ENCODE data around the gene CTNND2. TPM values are rescaled to one million over a fixed set of nuclear protein-coding genes. Genes with fewer than 3 reads are reported as not detected.

CTNND2 gene
- total and polyA plus RNA-seq, 10 of the 15 experiments (the other 5 are each of a cell fraction or from before 2014, with no cell fraction given), result 0.02 to 0.16 (median 0.04) TPM; not detected in 7

DNA sequence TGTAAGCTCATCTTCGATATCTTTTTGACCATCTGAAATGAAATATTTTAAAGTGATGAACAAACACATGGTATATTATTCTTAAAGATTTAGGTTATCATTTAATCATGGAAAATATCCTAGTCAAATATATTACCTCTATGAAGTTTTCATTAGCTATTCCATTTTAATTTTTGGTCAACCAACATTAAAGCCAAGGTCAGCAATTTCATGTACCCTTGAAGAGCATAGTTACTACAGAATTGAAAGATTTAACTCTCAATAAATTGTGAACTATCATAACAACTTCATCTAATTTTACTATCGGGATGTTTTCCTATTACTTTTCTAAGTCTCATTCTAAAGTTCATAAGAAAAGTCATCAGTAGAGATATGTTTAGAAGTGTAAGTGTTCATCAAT lies 492.6 kb downstream of the CTNND2 start:
- POLR2A ChIA-PET, result no interaction called here
- WGBS (ENCODE audit: insufficient coverage, insufficient replicate concordance, low lambda C conversion rate, missing lambda C conversion rate), result 47% methylated on average over 2 of the region's 2 CpGs

More for the DNA sequence above, 492.6 kb downstream of the CTNND2 start:
- H3K4me1 ChIP-seq (ENCODE audit: control insufficient read depth, insufficient read depth, low read length), result no peaks in the 10 kb centered on the region
- no peak overlapping the region for H3K4me2 ChIP-seq (ENCODE audit: control insufficient read depth, insufficient read depth)
- no peak overlapping the region for H3K27ac ChIP-seq (ENCODE audit: control insufficient read depth, insufficient read depth)
- ChIA-PET RAD21 (ENCODE audit: unreplicated experiment) (no interaction called here), SMC1A (ENCODE audit: uncharacterized antibody, unreplicated experiment) (no interaction called here), CTCF (no interaction called here)
- no peaks in the 10 kb centered on the region for H3K36me3 ChIP-seq (ENCODE audit: control insufficient read depth in 2 of 2, insufficient read depth in 2 of 2, low read length in 1 of 2)
- H3K27me3 ChIP-seq (replicated peaks in 1 of 2; ENCODE audit: control insufficient read depth in 2 of 2, insufficient read depth in 2 of 2, low read length in 1 of 2), result no peaks in the 10 kb centered on the region
- ATAC-seq (no peak), FAIRE-seq (no peak), DNase-seq (ENCODE audit: low read depth, low spot score) (no peak)
- intact Hi-C loops (cut with micrococcal nuclease; ENCODE audit: unreplicated experiment), result no loop called here
- in situ Hi-C loops (cut with MboI), result no loop called here
- H3K4me3 ChIP-seq, result no peak overlapping the region
- H3K79me2 ChIP-seq (ENCODE audit: control insufficient read depth, insufficient read depth, low read length), result no peaks in the 10 kb centered on the region
- H3K9me3 ChIP-seq (replicated peaks; ENCODE audit: control insufficient read depth, insufficient read depth, low read length), result no peaks in the 10 kb centered on the region
- no peak overlapping the region for H2AFZ ChIP-seq (ENCODE audit: control insufficient read depth, low read depth, low read length)
- TF ChIP-seq SUZ12 (IDR thresholded peaks at IDR 0.05; ENCODE audit: unreplicated experiment) (no peak), TCF3 (IDR thresholded peaks at IDR 0.05; ENCODE audit: borderline replicate concordance, insufficient read depth, low read depth, low read length) (no peak), MTA3 (IDR thresholded peaks at IDR 0.05; ENCODE audit: borderline replicate concordance, low read length) (no peak), SIX5 (IDR thresholded peaks at IDR 0.05; ENCODE audit: low read depth, low read length, severe bottlenecking) (no peak), PML (IDR thresholded peaks at IDR 0.05; ENCODE audit: low read length) (no peak), RB1 (IDR thresholded peaks at IDR 0.05; ENCODE audit: borderline replicate concordance) (no peak), DPF2 (IDR thresholded peaks at IDR 0.05) (no peak), RELA (IDR thresholded peaks at IDR 0.05; ENCODE audit: borderline replicate concordance, partially characterized antibody) (no peak), E4F1 (IDR thresholded peaks at IDR 0.05; ENCODE audit: borderline replicate concordance, partially characterized antibody) (no peak)
- H3K9ac ChIP-seq (ENCODE audit: control insufficient read depth, insufficient read depth, low read length), result no peak overlapping the region
- BruUV-seq (replicated peaks), result no TSS peak
- H4K20me1 ChIP-seq (ENCODE audit: control insufficient read depth, insufficient read depth), result no peaks in the 10 kb centered on the region

All from GM12878 (cell line).